ENCODE data around the gene CYP1A1.

The CYP1A1 gene

DNA sequence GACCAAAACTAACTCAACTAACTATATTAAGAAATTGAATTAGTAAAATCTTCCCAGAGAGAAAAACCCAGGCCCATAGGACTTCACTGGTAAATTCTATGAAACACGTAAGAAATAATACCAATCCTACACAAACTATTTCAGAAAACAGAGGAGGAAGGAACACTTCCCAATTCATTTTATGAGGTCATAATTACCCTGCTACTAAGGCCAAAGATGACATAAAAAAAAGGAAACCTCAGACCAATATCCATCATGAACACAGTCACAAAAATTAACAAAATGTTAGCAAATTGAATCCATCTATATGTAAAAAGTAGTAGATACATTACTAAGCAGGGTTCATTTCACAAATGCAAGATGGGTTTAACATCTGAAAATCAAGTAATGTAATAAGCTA lies 33.0 kb downstream of the CYP1A1 start:
- no peak for DNase-seq

DNA sequence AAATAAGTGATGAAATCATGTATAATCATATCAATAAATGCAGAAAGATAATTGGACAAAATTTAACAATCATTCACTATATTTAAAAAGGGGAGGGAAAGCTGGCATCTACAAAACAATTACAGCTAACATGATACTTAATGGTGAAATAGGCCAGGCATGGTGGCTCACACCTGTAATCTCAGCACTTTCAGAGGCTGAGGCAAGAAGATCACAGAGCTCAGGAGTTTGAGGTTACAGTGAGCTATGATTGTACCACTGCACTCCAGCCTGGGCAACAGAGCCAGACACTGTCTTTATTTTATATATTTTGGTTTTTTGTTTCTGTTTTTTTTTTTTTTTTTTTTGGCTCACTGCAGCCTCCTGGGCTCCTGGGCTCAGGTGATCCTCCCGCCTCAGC lies 41.6 kb downstream of the CYP1A1 start:
- DNase-seq = no peak

- DNase-seq = no peak
These were observed 42.4 kb downstream of the CYP1A1 start for GRCh38 chr15:74682954-74683353.

GRCh38 chr15:74680456-74680855 lies 44.9 kb downstream of the CYP1A1 start:
- DNase-seq = peak; percentile 22

DNA sequence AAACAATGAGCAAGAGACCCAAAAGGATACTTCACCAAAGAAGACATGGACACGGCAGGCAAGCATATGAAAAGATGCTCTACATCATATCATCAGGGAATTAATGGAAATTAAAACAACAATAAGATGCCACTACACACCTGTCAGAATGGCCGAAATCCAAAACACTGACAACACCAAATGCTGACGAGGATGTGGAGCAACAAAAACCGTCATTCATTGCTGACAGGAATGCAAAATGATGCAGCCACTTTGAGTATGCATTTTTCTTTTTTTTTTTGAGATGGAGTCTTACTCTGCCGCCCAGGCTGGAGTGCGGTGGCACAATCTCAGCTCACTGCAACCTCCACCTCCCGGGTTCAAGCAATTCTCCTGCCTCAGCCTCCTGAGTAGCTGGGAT lies 48.5 kb downstream of the CYP1A1 start:
- no peak for DNase-seq

GRCh38 chr15:74674161-74674560 lies 51.2 kb downstream of the CYP1A1 start:
- no peak for DNase-seq

- no peak for DNase-seq
These were observed 55.7 kb downstream of the CYP1A1 start for GRCh38 chr15:74669627-74670026.

Data from inflammatory macrophage treated with lipopolysaccharide for 4 hours (primary cell).